Measurements from ENCODE around the gene ARMH2.

ARMH2 gene

GRCh38 chr6:24798740-24799540 is at the start of gene ARMH2:
Gene ARMH2, minus strand, starts transcription at chr6:24798917. Its CDS starts 60 bp downstream, at chr6:24798857.
- no peak for DNase-seq (ENCODE audit: low spot score)

- DNase-seq (ENCODE audit: low spot score), result no peak
Observed at GRCh38 chr6:24848461-24848860, 49.7 kb upstream of the ARMH2 start.

- DNase-seq (ENCODE audit: low spot score), result no peak
Observed at GRCh38 chr6:24847402-24847801, 48.7 kb upstream of the ARMH2 start.

- DNase-seq (ENCODE audit: low spot score), result no peak
Observed at GRCh38 chr6:24845578-24845977, 46.9 kb upstream of the ARMH2 start.

GRCh38 chr6:24844903-24845302 is 46.2 kb upstream of the ARMH2 start:
- DNase-seq (ENCODE audit: low spot score), result no peak

- DNase-seq (ENCODE audit: low spot score), result no peak
Observed at GRCh38 chr6:24844061-24844460, 45.3 kb upstream of the ARMH2 start.

GRCh38 chr6:24840187-24840586 is 41.5 kb upstream of the ARMH2 start:
- no peak for DNase-seq (ENCODE audit: low spot score)

- DNase-seq (ENCODE audit: low spot score), result no peak
Observed at GRCh38 chr6:24838994-24839393, 40.3 kb upstream of the ARMH2 start.

- no peak for DNase-seq (ENCODE audit: low spot score)
Observed at GRCh38 chr6:24838081-24838480, 39.4 kb upstream of the ARMH2 start.

- no peak for DNase-seq (ENCODE audit: low spot score)
Observed at GRCh38 chr6:24836109-24836508, 37.4 kb upstream of the ARMH2 start.

- DNase-seq (ENCODE audit: low spot score), result no peak
Observed at GRCh38 chr6:24833711-24834386, 35.1 kb upstream of the ARMH2 start.

GRCh38 chr6:24832794-24833193 is 34.1 kb upstream of the ARMH2 start:
- no peak for DNase-seq (ENCODE audit: low spot score)

GRCh38 chr6:24831771-24832716 is 33.3 kb upstream of the ARMH2 start:
- DNase-seq (ENCODE audit: low spot score), result no peak

- no peak for DNase-seq (ENCODE audit: low spot score)
Observed at GRCh38 chr6:24829657-24830056, 30.9 kb upstream of the ARMH2 start.

GRCh38 chr6:24827970-24828369 is 29.3 kb upstream of the ARMH2 start:
- DNase-seq (ENCODE audit: low spot score), result no peak

GRCh38 chr6:24827162-24827561 is 28.4 kb upstream of the ARMH2 start:
- DNase-seq (ENCODE audit: low spot score), result no peak

- DNase-seq (ENCODE audit: low spot score), result no peak
Observed at GRCh38 chr6:24825130-24825630, 26.5 kb upstream of the ARMH2 start.

- no peak for DNase-seq (ENCODE audit: low spot score)
Observed at GRCh38 chr6:24824142-24824938, 25.6 kb upstream of the ARMH2 start.

GRCh38 chr6:24823185-24823584 is 24.5 kb upstream of the ARMH2 start:
- DNase-seq (ENCODE audit: low spot score), result no peak

GRCh38 chr6:24822696-24823095 is 24.0 kb upstream of the ARMH2 start:
- no peak for DNase-seq (ENCODE audit: low spot score)

GRCh38 chr6:24821860-24822444 is 23.2 kb upstream of the ARMH2 start:
- no peak for DNase-seq (ENCODE audit: low spot score)

Data from AG08396 (cell line).